ENCODE results near the gene PLEKHG5. TPM values are rescaled to one million over a fixed set of nuclear protein-coding genes. Genes with fewer than 3 reads are reported as not detected.

The PLEKHG5 gene
- total and polyA plus RNA-seq, 4 donors: 0.28 to 1.9 (median 1.1) TPM

DNA sequence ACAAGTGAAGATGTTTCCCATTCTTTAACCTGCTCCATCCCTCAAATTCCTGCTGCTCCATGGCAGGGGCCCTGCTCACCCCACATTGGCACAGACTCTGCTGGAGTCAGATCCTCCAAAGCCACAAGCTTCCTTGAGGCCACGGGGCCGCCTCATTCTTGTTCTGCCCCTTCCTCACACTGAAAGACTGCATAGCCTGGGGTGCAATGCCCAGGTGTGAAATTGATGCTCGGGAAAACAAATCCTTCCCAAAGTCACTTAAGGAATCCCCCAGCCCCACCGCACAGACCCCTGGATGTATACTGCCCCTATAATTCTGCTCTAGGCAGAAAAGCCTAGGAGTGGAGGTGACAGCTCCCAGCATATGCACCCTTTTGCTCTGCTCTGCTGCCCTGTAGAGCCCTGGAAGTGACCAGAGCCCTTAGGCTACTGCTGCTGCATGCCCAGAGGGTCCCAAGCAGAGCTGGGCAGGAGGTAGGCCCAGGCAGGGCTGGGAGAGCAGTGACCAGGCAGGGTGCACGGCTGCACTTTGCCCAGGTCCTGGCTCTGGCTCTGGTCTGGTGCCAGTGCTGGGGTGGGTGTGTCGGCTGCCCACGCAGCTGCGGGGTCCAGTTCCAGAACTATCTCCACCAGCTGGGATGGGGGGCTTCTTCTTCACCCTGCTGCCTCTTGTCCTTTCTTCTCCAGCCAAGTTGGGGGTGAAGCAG is 73.4 kb downstream of the PLEKHG5 start:
- TF ChIP-seq EGR1 (IDR thresholded peaks at IDR 0.05; ENCODE audit: low read depth in 2 of 2): peak in 1 of 2 donors; percentile 47
- peak; percentile 80 to 83 for TF ChIP-seq HNF4A (conservative IDR thresholded peaks at IDR 0.05)
- TF ChIP-seq SP1 (IDR thresholded peaks at IDR 0.05): peak; percentile 42
- TF ChIP-seq NR2F2 (IDR thresholded peaks at IDR 0.05): no peak
- TF ChIP-seq YY1 (IDR thresholded peaks at IDR 0.05): no peak
- TF ChIP-seq FOXA1 (IDR thresholded peaks at IDR 0.05): no peak
- TF ChIP-seq, protein P1, sequence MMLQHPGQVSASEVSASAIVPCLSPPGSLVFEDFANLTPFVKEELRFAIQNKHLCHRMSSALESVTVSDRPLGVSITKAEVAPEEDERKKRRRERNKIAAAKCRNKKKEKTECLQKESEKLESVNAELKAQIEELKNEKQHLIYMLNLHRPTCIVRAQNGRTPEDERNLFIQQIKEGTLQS (IDR thresholded peaks at IDR 0.05): no peak
- no peak for TF ChIP-seq RXRA (IDR thresholded peaks at IDR 0.05)
- H3K27ac ChIP-seq (ENCODE audit: low read depth in 1 of 2, low read length in 2 of 2): no peak overlapping the region
- H3K9ac ChIP-seq (ENCODE audit: low read depth in 1 of 2, low read length in 2 of 2): no peak overlapping the region
- 50% methylated on average over 8 of the region's 8 CpGs for WGBS
- peak overlapping the region in 1 of 3 donors; percentile 18 for H3K4me3 ChIP-seq (ENCODE audit: low read depth in 1 of 3, low read length in 3 of 3)
- peaks cover 21 to 28% (median 25%) of the 10 kb centered on the region in 4 donors for H3K4me1 ChIP-seq (ENCODE audit: control insufficient read depth in 4 of 4, insufficient read depth in 4 of 4, low read length in 3 of 4)
- no peaks in the 10 kb centered on the region for H3K9me3 ChIP-seq (ENCODE audit: control insufficient read depth in 4 of 4, low read length in 3 of 4)
- H3K36me3 ChIP-seq (ENCODE audit: control insufficient read depth in 4 of 4, insufficient read depth in 3 of 4, low read depth in 1 of 4, low read length in 3 of 4): no peaks in the 10 kb centered on the region
- DNase-seq (ENCODE audit: low spot score): no peak
- H3K27me3 ChIP-seq (ENCODE audit: control insufficient read depth in 4 of 4, insufficient read depth in 4 of 4, low read length in 3 of 4): peaks cover 0 to 2% (median under 1%) of the 10 kb centered on the region in 4 donors

Small RNA genes within 50 kb of the gene (small RNA-seq; reads per million reads assigned to genes)
- gene MIR4252 (not detected), gene RNU6-731P (not detected)

Other genes with a start within 250 kb of the PLEKHG5 start
- gene HES3, start 247.5 kb downstream of the PLEKHG5 start, total RNA-seq: not detected
- gene HES3, start 247.5 kb downstream of the PLEKHG5 start, polyA plus RNA-seq: not detected
- gene GPR153, start 230.6 kb downstream of the PLEKHG5 start, total RNA-seq: 1 to 10 TPM in 1 of 2 donors, under 1 TPM in 1; 0.37 to 5.9 TPM
- 1 to 10 TPM; 2.2 to 3.3 TPM for gene GPR153, start 230.6 kb downstream of the PLEKHG5 start, polyA plus RNA-seq
- 10 to 100 TPM in 1 of 2 donors, 1 to 10 TPM in 1; 8.7 to 11.0 TPM for gene ACOT7, start 97.9 kb downstream of the PLEKHG5 start, total RNA-seq
- 10 to 100 TPM in 1 of 2 donors, 1 to 10 TPM in 1; 9.7 to 14.4 TPM for gene ACOT7, start 97.9 kb downstream of the PLEKHG5 start, polyA plus RNA-seq
- gene HES2, start 71.7 kb downstream of the PLEKHG5 start, total RNA-seq: not detected
- under 1 TPM in 1 of 2 donors, not detected in 1; 0.10 TPM for gene HES2, start 71.7 kb downstream of the PLEKHG5 start, polyA plus RNA-seq
- gene ESPN, start 66.9 kb downstream of the PLEKHG5 start, total RNA-seq: 10 to 100 TPM; 61.5 to 66.1 TPM
- gene ESPN, start 66.9 kb downstream of the PLEKHG5 start, polyA plus RNA-seq: 100 to 1,000 TPM in 1 of 2 donors, 10 to 100 TPM in 1; 70.3 to 103 TPM
- 1 to 10 TPM; 2.2 to 2.6 TPM for gene TNFRSF25, start 25.5 kb downstream of the PLEKHG5 start, total RNA-seq
- 1 to 10 TPM in 1 of 2 donors, under 1 TPM in 1; 0.78 to 1.9 TPM for gene TNFRSF25, start 25.5 kb downstream of the PLEKHG5 start, polyA plus RNA-seq
- 10 to 100 TPM; 13.6 to 15.1 TPM for gene NOL9, start 62.8 kb upstream of the PLEKHG5 start, total RNA-seq
- gene NOL9, start 62.8 kb upstream of the PLEKHG5 start, polyA plus RNA-seq: 1 to 10 TPM; 2.1 to 5.3 TPM
- gene TAS1R1, start 63.6 kb upstream of the PLEKHG5 start, total RNA-seq: not detected
- gene TAS1R1, start 63.6 kb upstream of the PLEKHG5 start, polyA plus RNA-seq: not detected
- gene ZBTB48, start 88.3 kb upstream of the PLEKHG5 start, total RNA-seq: 10 to 100 TPM in 1 of 2 donors, 1 to 10 TPM in 1; 8.3 to 18.1 TPM
- gene ZBTB48, start 88.3 kb upstream of the PLEKHG5 start, polyA plus RNA-seq: 10 to 100 TPM in 1 of 2 donors, 1 to 10 TPM in 1; 9.4 to 16.8 TPM
- gene KLHL21, start 111.2 kb upstream of the PLEKHG5 start, total RNA-seq: 10 to 100 TPM; 20.8 to 30.4 TPM
- gene KLHL21, start 111.2 kb upstream of the PLEKHG5 start, polyA plus RNA-seq: 10 to 100 TPM in 1 of 2 donors, 1 to 10 TPM in 1; 8.7 to 12.4 TPM
- gene PHF13, start 122.1 kb upstream of the PLEKHG5 start, total RNA-seq: 1 to 10 TPM; 4.1 to 8.7 TPM
- gene PHF13, start 122.1 kb upstream of the PLEKHG5 start, polyA plus RNA-seq: 1 to 10 TPM; 1.4 to 3.5 TPM
- gene THAP3, start 133.2 kb upstream of the PLEKHG5 start, total RNA-seq: 1 to 10 TPM; 7.2 to 8.7 TPM
- gene THAP3, start 133.2 kb upstream of the PLEKHG5 start, polyA plus RNA-seq: 10 to 100 TPM in 1 of 2 donors, 1 to 10 TPM in 1; 8.4 to 10.2 TPM
- 10 to 100 TPM; 24.7 to 36.1 TPM for gene DNAJC11, start 210.1 kb upstream of the PLEKHG5 start, total RNA-seq
- 10 to 100 TPM; 16.5 to 22.9 TPM for gene DNAJC11, start 210.1 kb upstream of the PLEKHG5 start, polyA plus RNA-seq